ENCODE data around the gene FAM168A. TPM values are rescaled to one million over a fixed set of nuclear protein-coding genes. Genes with fewer than 3 reads are reported as not detected.

The FAM168A gene
- total and polyA plus RNA-seq, 2 of the 8 experiments (the other 6 are each of a cell fraction or from before 2014, with no cell fraction given): 17.1 to 21.6 TPM

DNA sequence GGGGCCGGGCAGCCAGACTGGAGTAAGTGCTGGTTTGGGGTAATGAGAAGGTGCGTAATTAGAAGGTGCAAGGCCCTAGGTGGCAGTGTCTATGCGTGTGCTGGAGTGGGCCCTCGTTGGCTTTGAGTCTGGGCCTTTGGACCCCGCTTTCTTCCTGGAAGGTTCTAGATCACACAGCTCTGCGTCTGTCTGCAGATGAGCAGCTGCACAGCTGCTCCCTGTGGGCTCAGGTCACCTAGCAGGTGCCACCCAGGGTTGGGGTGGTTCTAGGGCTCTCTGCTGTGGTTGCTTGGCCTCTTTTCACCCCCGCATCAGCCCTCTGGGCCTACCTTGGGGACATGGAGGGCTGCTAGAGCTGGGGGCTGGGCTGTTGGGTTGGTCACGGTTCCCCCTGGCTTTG is 211.4 kb downstream of the FAM168A start:
- H3K14ac ChIP-seq (ENCODE audit: insufficient read length): no peak overlapping the region
- H3K27ac ChIP-seq (ENCODE audit: low read depth, low read length): no peak overlapping the region

More for the DNA sequence above, 211.4 kb downstream of the FAM168A start:
- Histone ChIP-seq H3K56ac (replicated peaks; ENCODE audit: insufficient read length, low read depth, low read length) (no peak overlapping the region), H3K4me1 (replicated peaks in 1 of 4; ENCODE audit: control insufficient read depth in 3 of 4, insufficient read depth in 4 of 4, low read length in 3 of 4) (peaks cover 0 to 11% (median 0%) of the 10 kb centered on the region in 4 experiments; a peak in 1 of 7 replicates), H2BK12ac (ENCODE audit: low read depth, low read length) (no peak overlapping the region), H2BK120ac (replicated peaks; ENCODE audit: low read depth, low read length) (no peak overlapping the region), H4K20me1 (replicated peaks in 1 of 2; ENCODE audit: control insufficient read depth in 1 of 2, insufficient read depth in 2 of 2, low read length in 2 of 2) (peaks cover 4 to 10% of the 10 kb centered on the region in 2 experiments), H3K23ac (ENCODE audit: insufficient read length) (no peak overlapping the region), H3K18ac (ENCODE audit: extremely low read depth, low read length) (no peak overlapping the region), H4K91ac (replicated peaks; ENCODE audit: insufficient read length, low read length) (no peak overlapping the region), H2BK15ac (ENCODE audit: low read length) (no peak overlapping the region), H3K9ac (replicated peaks in 1 of 4; ENCODE audit: extremely low read depth in 1 of 4, low read depth in 3 of 4, low read length in 3 of 4) (no peak overlapping the region), H4K5ac (ENCODE audit: insufficient read length, low read depth, low read length) (no peak overlapping the region), H3K4ac (replicated peaks; ENCODE audit: insufficient read length, low read depth, low read length) (no peak overlapping the region), H3K79me2 (ENCODE audit: control insufficient read depth in 1 of 2, insufficient read depth in 2 of 2, low read length in 2 of 2) (peaks cover 0 to 3% of the 10 kb centered on the region in 2 experiments; a peak in 1 of 4 replicates), H4K8ac (ENCODE audit: extremely low read depth, insufficient read depth, low read length) (no peak overlapping the region), H3K79me1 (ENCODE audit: low read depth, low read length) (0 out of 2 replicates have a peak, but pooled peaks cover 3% of the 10 kb centered on the region), H3K27me3 (replicated peaks in 1 of 4; ENCODE audit: control insufficient read depth in 3 of 4, extremely low read depth in 1 of 4, insufficient read depth in 3 of 4, low read length in 3 of 4) (no peaks in the 10 kb centered on the region), H3K36me3 (ENCODE audit: control insufficient read depth in 2 of 4, insufficient read depth in 4 of 4, low read length in 3 of 4) (no peaks in the 10 kb centered on the region), H2BK5ac (ENCODE audit: low read depth, low read length) (0 out of 2 replicates have a peak overlapping the region, but pooled peaks have one; percentile 1), H3K9me3 (ENCODE audit: insufficient read depth in 2 of 2, low read depth in 1 of 2, low read length in 1 of 2) (no peaks in the 10 kb centered on the region), H3K4me3 (ENCODE audit: extremely low read depth in 1 of 4, insufficient read depth in 2 of 4, low read depth in 3 of 4, low read length in 4 of 4) (no peak overlapping the region), H3K4me2 (ENCODE audit: insufficient read depth in 1 of 2, low read depth in 2 of 2, low read length in 2 of 2) (no peak overlapping the region), H2AFZ (ENCODE audit: low read length) (no peak overlapping the region), H2BK20ac (ENCODE audit: low read length) (no peak overlapping the region), H2AK5ac (ENCODE audit: low read depth, low read length) (no peak overlapping the region), H3K23me2 (ENCODE audit: low read depth, low read length) (no peaks in the 10 kb centered on the region)
- ChIA-PET CTCF (ENCODE audit: partially characterized antibody) (interaction anchor here (0.8 to 59.1 kb wide), 6 partner anchors 9 to 274 kb away, joined by 3 to 1456 read pairs (median 6); no protein-coding TSS in a partner anchor), POLR2A (ENCODE audit: partially characterized antibody) (no interaction called here)
- no peak for TF ChIP-seq HDAC6 (IDR thresholded peaks at IDR 0.05; ENCODE audit: low read depth, low read length)
- TF ChIP-seq ASH2L (IDR thresholded peaks at IDR 0.05; ENCODE audit: low read length): no peak
- TF ChIP-seq TAF7 (optimal IDR thresholded peaks at IDR 0.05; ENCODE audit: borderline replicate concordance, low read depth, low read length): no peak
- TF ChIP-seq CHD1 (IDR thresholded peaks at IDR 0.05; ENCODE audit: low read depth, low read length): no peak
- TF ChIP-seq TCF12 (IDR thresholded peaks at IDR 0.05; ENCODE audit: low read depth, low read length): no peak
- no peak for TF ChIP-seq SRF (IDR thresholded peaks at IDR 0.05; ENCODE audit: low read depth, low read length)
- no peak for TF ChIP-seq EGR1 (IDR thresholded peaks at IDR 0.05; ENCODE audit: borderline replicate concordance, low read depth, low read length)
- TF ChIP-seq CTBP2 (IDR thresholded peaks at IDR 0.05; ENCODE audit: borderline replicate concordance, insufficient read depth, insufficient read length, low read length): no peak
- TF ChIP-seq POLR2AphosphoS5 (IDR thresholded peaks at IDR 0.05; ENCODE audit: low read depth, low read length): no peak
- no peak for TF ChIP-seq EP300 (IDR thresholded peaks at IDR 0.05; ENCODE audit: borderline replicate concordance in 1 of 2, low read depth in 2 of 2, low read length in 2 of 2)
- TF ChIP-seq, protein P1, sequence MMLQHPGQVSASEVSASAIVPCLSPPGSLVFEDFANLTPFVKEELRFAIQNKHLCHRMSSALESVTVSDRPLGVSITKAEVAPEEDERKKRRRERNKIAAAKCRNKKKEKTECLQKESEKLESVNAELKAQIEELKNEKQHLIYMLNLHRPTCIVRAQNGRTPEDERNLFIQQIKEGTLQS (IDR thresholded peaks at IDR 0.05; ENCODE audit: insufficient read depth, low read depth, low read length): no peak
- DNase-seq (ENCODE audit: low read depth in 1 of 2, low spot score in 2 of 2) (no peak), FAIRE-seq (no peak)
- 82% methylated on average over 8 of the region's 8 CpGs; no CpG with 5 or more reads in 1 of the 2 experiments for WGBS, 2 experiments (ENCODE audit: extremely low coverage in 1 of 2, insufficient coverage in 1 of 2, insufficient read length in 1 of 2, insufficient replicate concordance in 2 of 2, low coverage in 1 of 2, low lambda C conversion rate in 2 of 2, missing lambda C conversion rate in 1 of 2)

All from H1 (cell line).